Measurements from ENCODE around the gene GNG7.
"Not testable (repeated sequence)": the region's sequence is repeated elsewhere in the genome, so short reads cannot be mapped to it uniquely, and the experiment has no call there.

The GNG7 gene

GRCh38 chr19:2528675-2529101, 173.8 kb downstream of the GNG7 start:
- DNase-seq (ENCODE audit: insufficient read length, low spot score) (no peak), FAIRE-seq (no peak)
- no peak for TF ChIP-seq POLR2AphosphoS5 (IDR thresholded peaks at IDR 0.05; ENCODE audit: low read depth, low read length)
- no peak for TF ChIP-seq POU2F2 (IDR thresholded peaks at IDR 0.05; ENCODE audit: low read depth, low read length)
- no peak for TF ChIP-seq TAF1 (IDR thresholded peaks at IDR 0.05; ENCODE audit: low read depth, low read length)
- TF ChIP-seq POLR2A (IDR thresholded peaks at IDR 0.05; ENCODE audit: low read depth, low read length): no peak
- no peak for TF ChIP-seq SPI1 (IDR thresholded peaks at IDR 0.05; ENCODE audit: low read depth, low read length)
- no peak for TF ChIP-seq PAX5 (IDR thresholded peaks at IDR 0.05; ENCODE audit: insufficient read depth, low read length, severe bottlenecking)

- DNase-seq (ENCODE audit: insufficient read length, low spot score) (no peak), FAIRE-seq (no peak)
- TF ChIP-seq POU2F2 (IDR thresholded peaks at IDR 0.05; ENCODE audit: low read depth, low read length) (no peak), SPI1 (IDR thresholded peaks at IDR 0.05; ENCODE audit: low read depth, low read length) (no peak), TAF1 (IDR thresholded peaks at IDR 0.05; ENCODE audit: low read depth, low read length) (no peak), POLR2AphosphoS5 (IDR thresholded peaks at IDR 0.05; ENCODE audit: low read depth, low read length) (no peak), POLR2A (IDR thresholded peaks at IDR 0.05; ENCODE audit: low read depth, low read length) (no peak), PAX5 (IDR thresholded peaks at IDR 0.05; ENCODE audit: insufficient read depth, low read length, severe bottlenecking) (no peak)
These were observed 174.8 kb downstream of the GNG7 start for GRCh38 chr19:2527686-2528085.

GRCh38 chr19:2527171-2527570, 175.3 kb downstream of the GNG7 start:
- TF ChIP-seq POLR2A (IDR thresholded peaks at IDR 0.05; ENCODE audit: low read depth, low read length) (no peak), SPI1 (IDR thresholded peaks at IDR 0.05; ENCODE audit: low read depth, low read length) (no peak), PAX5 (IDR thresholded peaks at IDR 0.05; ENCODE audit: insufficient read depth, low read length, severe bottlenecking) (no peak), POU2F2 (IDR thresholded peaks at IDR 0.05; ENCODE audit: low read depth, low read length) (no peak), TAF1 (IDR thresholded peaks at IDR 0.05; ENCODE audit: low read depth, low read length) (no peak), POLR2AphosphoS5 (IDR thresholded peaks at IDR 0.05; ENCODE audit: low read depth, low read length) (no peak)
- DNase-seq (ENCODE audit: insufficient read length, low spot score): no peak
- FAIRE-seq: no peak

- DNase-seq (ENCODE audit: insufficient read length, low spot score) (no peak), FAIRE-seq (no peak)
- TF ChIP-seq POU2F2 (IDR thresholded peaks at IDR 0.05; ENCODE audit: low read depth, low read length) (no peak), POLR2A (IDR thresholded peaks at IDR 0.05; ENCODE audit: low read depth, low read length) (no peak), PAX5 (IDR thresholded peaks at IDR 0.05; ENCODE audit: insufficient read depth, low read length, severe bottlenecking) (no peak), SPI1 (IDR thresholded peaks at IDR 0.05; ENCODE audit: low read depth, low read length) (no peak), TAF1 (IDR thresholded peaks at IDR 0.05; ENCODE audit: low read depth, low read length) (no peak), POLR2AphosphoS5 (IDR thresholded peaks at IDR 0.05; ENCODE audit: low read depth, low read length) (no peak)
These were observed 177.4 kb downstream of the GNG7 start for GRCh38 chr19:2524840-2525723.

GRCh38 chr19:2524361-2524839, 178.1 kb downstream of the GNG7 start:
- DNase-seq (ENCODE audit: insufficient read length, low spot score): no peak
- TF ChIP-seq POLR2A (IDR thresholded peaks at IDR 0.05; ENCODE audit: low read depth, low read length) (no peak), POU2F2 (IDR thresholded peaks at IDR 0.05; ENCODE audit: low read depth, low read length) (no peak), TAF1 (IDR thresholded peaks at IDR 0.05; ENCODE audit: low read depth, low read length) (no peak), POLR2AphosphoS5 (IDR thresholded peaks at IDR 0.05; ENCODE audit: low read depth, low read length) (no peak), PAX5 (IDR thresholded peaks at IDR 0.05; ENCODE audit: insufficient read depth, low read length, severe bottlenecking) (no peak), SPI1 (IDR thresholded peaks at IDR 0.05; ENCODE audit: low read depth, low read length) (no peak)
- peak; percentile 59 for FAIRE-seq

- DNase-seq (ENCODE audit: insufficient read length, low spot score): no peak
- TF ChIP-seq TAF1 (IDR thresholded peaks at IDR 0.05; ENCODE audit: low read depth, low read length): no peak
- TF ChIP-seq POLR2A (IDR thresholded peaks at IDR 0.05; ENCODE audit: low read depth, low read length): no peak
- no peak for TF ChIP-seq POU2F2 (IDR thresholded peaks at IDR 0.05; ENCODE audit: low read depth, low read length)
- TF ChIP-seq PAX5 (IDR thresholded peaks at IDR 0.05; ENCODE audit: insufficient read depth, low read length, severe bottlenecking): no peak
- TF ChIP-seq POLR2AphosphoS5 (IDR thresholded peaks at IDR 0.05; ENCODE audit: low read depth, low read length): no peak
- no peak for TF ChIP-seq SPI1 (IDR thresholded peaks at IDR 0.05; ENCODE audit: low read depth, low read length)
- no peak for FAIRE-seq
These were observed 178.7 kb downstream of the GNG7 start for GRCh38 chr19:2523630-2524311.

- DNase-seq (ENCODE audit: insufficient read length, low spot score): no peak
- no peak for FAIRE-seq
- TF ChIP-seq POLR2A (IDR thresholded peaks at IDR 0.05; ENCODE audit: low read depth, low read length) (no peak), POU2F2 (IDR thresholded peaks at IDR 0.05; ENCODE audit: low read depth, low read length) (no peak), TAF1 (IDR thresholded peaks at IDR 0.05; ENCODE audit: low read depth, low read length) (no peak), POLR2AphosphoS5 (IDR thresholded peaks at IDR 0.05; ENCODE audit: low read depth, low read length) (no peak)
These were observed 183.0 kb downstream of the GNG7 start for GRCh38 chr19:2519482-2519881.

GRCh38 chr19:2518856-2519255, 183.6 kb downstream of the GNG7 start:
- DNase-seq (ENCODE audit: insufficient read length, low spot score); FAIRE-seq: not testable (repeated sequence)

- FAIRE-seq (no peak), DNase-seq (ENCODE audit: insufficient read length, low spot score) (no peak)
- TF ChIP-seq SPI1 (IDR thresholded peaks at IDR 0.05; ENCODE audit: low read depth, low read length) (no peak), PAX5 (IDR thresholded peaks at IDR 0.05; ENCODE audit: insufficient read depth, low read length, severe bottlenecking) (no peak), POLR2AphosphoS5 (IDR thresholded peaks at IDR 0.05; ENCODE audit: low read depth, low read length) (no peak), TAF1 (IDR thresholded peaks at IDR 0.05; ENCODE audit: low read depth, low read length) (no peak), POLR2A (IDR thresholded peaks at IDR 0.05; ENCODE audit: low read depth, low read length) (no peak), POU2F2 (IDR thresholded peaks at IDR 0.05; ENCODE audit: low read depth, low read length) (no peak)
These were observed 184.5 kb downstream of the GNG7 start for GRCh38 chr19:2517881-2518601.

Measured in GM12891 (cell line).